Measurements from ENCODE around the gene KCNC1. TPM values are rescaled to one million over a fixed set of nuclear protein-coding genes. Genes with fewer than 3 reads are reported as not detected.

KCNC1 gene
- total and polyA plus RNA-seq, 2 of the 13 experiments (the other 11 are each of a cell fraction or from before 2014, with no cell fraction given): 0.01 to 0.04 TPM

Other genes with a start within 250 kb of the KCNC1 start
- not detected in 2 replicates for gene USH1C, start 190.4 kb upstream of the KCNC1 start, total RNA-seq (2016; rRNA removed; fragmentation: Illumina TruSeq; extraction: Trizol)
- gene USH1C, start 190.4 kb upstream of the KCNC1 start, polyA plus RNA-seq (2011; rRNA removed): not detected in 2 replicates
- not detected in 2 replicates for gene OTOG, start 187.5 kb upstream of the KCNC1 start, total RNA-seq (2016; rRNA removed; fragmentation: Illumina TruSeq; extraction: Trizol)
- gene OTOG, start 187.5 kb upstream of the KCNC1 start, polyA plus RNA-seq (2011; rRNA removed): not detected in 2 replicates
- not detected in 2 replicates for gene MYOD1, start 15.2 kb upstream of the KCNC1 start, total RNA-seq (2016; rRNA removed; fragmentation: Illumina TruSeq; extraction: Trizol)
- gene MYOD1, start 15.2 kb upstream of the KCNC1 start, polyA plus RNA-seq (2011; rRNA removed): not detected in 2 replicates

Data from HepG2 (cell line).